HAP-1 (cell line): ENCODE measurements around the gene OR52E8.

Experiments
- DNase-seq, 2 experiments: peaks; one replicate each; pipeline ENCODE4 v3.0.0-alpha.2; 2016 to 2020; ENCODE audit warnings: low spot score in 2 of 2
- H3K27me3 ChIP-seq: fragments of 250-450 bp; sonication (Bioruptor Pico); 2 replicates; pipeline ENCODE4 v1.5.1; 2020; ENCODE audit warnings: low read depth, mild to moderate bottlenecking, moderate library complexity
- H3K36me3 ChIP-seq: fragments of 250-450 bp; sonication (Bioruptor Pico); replicated peaks from 2 replicates; pipeline ENCODE4 v1.5.1; 2020; ENCODE audit warnings: mild to moderate bottlenecking
- H3K4me1 ChIP-seq: fragments of 250-450 bp; sonication (Bioruptor Pico); 2 replicates; pipeline ENCODE4 v1.5.1; 2020; ENCODE audit warnings: mild to moderate bottlenecking
- H3K4me3 ChIP-seq: fragments of 250-450 bp; sonication (Bioruptor Pico); 2 replicates; pipeline ENCODE4 v1.5.1; 2020; ENCODE audit warnings: mild to moderate bottlenecking, moderate library complexity
- H3K9me3 ChIP-seq: fragments of 250-450 bp; sonication (Bioruptor Pico); 2 replicates; pipeline ENCODE4 v1.5.1; 2020; ENCODE audit warnings: mild to moderate bottlenecking, moderate library complexity
- in situ Hi-C: fragments of 300-500 bp; cut with MboI; formaldehyde crosslinking; loops from 3 replicates; pipeline ENCODE4 v1.14.3; 2020; ENCODE audit warnings: low sequenced_read_pairs, inconsistent platforms, mixed read lengths

OR52E8 gene

GRCh38 chr11:5833446-5833845, 24.0 kb downstream of the OR52E8 start:
- Histone ChIP-seq H3K9me3 (no peaks in the 10 kb centered on the region), H3K4me1 (no peaks in the 10 kb centered on the region), H3K27me3 (no peaks in the 10 kb centered on the region), H3K4me3 (no peak overlapping the region), H3K36me3 (no peaks in the 10 kb centered on the region)
- no peak for DNase-seq
- in situ Hi-C loops = no loop called here

GRCh38 chr11:5831196-5831829, 26.2 kb downstream of the OR52E8 start:
- in situ Hi-C loops = no loop called here
- no peaks in the 10 kb centered on the region for H3K36me3 ChIP-seq
- no peaks in the 10 kb centered on the region for H3K27me3 ChIP-seq
- H3K4me1 ChIP-seq = no peaks in the 10 kb centered on the region
- no peak for DNase-seq
- H3K9me3 ChIP-seq = no peaks in the 10 kb centered on the region
- no peak overlapping the region for H3K4me3 ChIP-seq

GRCh38 chr11:5818245-5818886, 39.1 kb downstream of the OR52E8 start:
- no peaks in the 10 kb centered on the region for H3K27me3 ChIP-seq
- H3K9me3 ChIP-seq = no peaks in the 10 kb centered on the region
- H3K4me3 ChIP-seq = no peak overlapping the region
- DNase-seq = no peak
- H3K4me1 ChIP-seq = no peaks in the 10 kb centered on the region
- in situ Hi-C loops = loop anchor here (25.0 kb wide), 2 partner anchors 706 to 1181 kb away; partner anchors contain the start of genes OR51D1 and OR51E1
- H3K36me3 ChIP-seq = no peaks in the 10 kb centered on the region

GRCh38 chr11:5815534-5815933, 42.0 kb downstream of the OR52E8 start:
- H3K36me3 ChIP-seq = no peaks in the 10 kb centered on the region
- H3K4me3 ChIP-seq = no peak overlapping the region
- H3K27me3 ChIP-seq = peaks cover under 1% of the 10 kb centered on the region; the same call in 1 of the 2 replicates
- in situ Hi-C loops = loop anchor here (25.0 kb wide), 2 partner anchors 703 to 1178 kb away; partner anchors contain the start of genes OR51D1 and OR51E1
- no peaks in the 10 kb centered on the region for H3K9me3 ChIP-seq
- H3K4me1 ChIP-seq = no peaks in the 10 kb centered on the region
- no peak for DNase-seq

GRCh38 chr11:5809905-5810795, 47.3 kb downstream of the OR52E8 start:
- in situ Hi-C loops = loop anchor here (25.0 kb wide), 2 partner anchors 698 to 1173 kb away; partner anchors contain the start of genes OR51D1 and OR51E1
- H3K4me3 ChIP-seq = no peak overlapping the region
- H3K4me1 ChIP-seq = no peaks in the 10 kb centered on the region
- no peak for DNase-seq
- peaks cover 8% of the 10 kb centered on the region for H3K27me3 ChIP-seq
- H3K9me3 ChIP-seq = no peaks in the 10 kb centered on the region
- no peaks in the 10 kb centered on the region for H3K36me3 ChIP-seq

- no peak for DNase-seq
- Histone ChIP-seq H3K4me1 (no peaks in the 10 kb centered on the region), H3K36me3 (no peaks in the 10 kb centered on the region), H3K4me3 (peak overlapping the region; percentile 12; the same call in 1 of the 2 replicates), H3K27me3 (peaks cover 8% of the 10 kb centered on the region), H3K9me3 (no peaks in the 10 kb centered on the region)
- in situ Hi-C loops = loop anchor here (25.0 kb wide), 2 partner anchors 697 to 1172 kb away; partner anchors contain the start of genes OR51D1 and OR51E1
These were observed 48.4 kb downstream of the OR52E8 start for GRCh38 chr11:5809122-5809519.

- Histone ChIP-seq H3K27me3 (peaks cover 8% of the 10 kb centered on the region), H3K36me3 (no peaks in the 10 kb centered on the region), H3K9me3 (no peaks in the 10 kb centered on the region), H3K4me3 (peak within 1 kb of the TSS; percentile 12), H3K4me1 (no peaks in the 10 kb centered on the region)
- in situ Hi-C loops = loop anchor here (25.0 kb wide), 2 partner anchors 696 to 1171 kb away; partner anchors contain the start of genes OR51D1 and OR51E1
- peak; percentile 67 to 82 for DNase-seq
These were observed 48.9 kb downstream of the OR52E8 start, which contains the start of gene OR52N2 for GRCh38 chr11:5808500-5809121. Gene OR52N2 (plus strand): TSS chr11:5808924. CDS start chr11:5820336, 11,412 bp downstream.

GRCh38 chr11:5807580-5807979, 49.9 kb downstream of the OR52E8 start:
- peaks cover 8% of the 10 kb centered on the region for H3K27me3 ChIP-seq
- in situ Hi-C loops = loop anchor here (25.0 kb wide), 2 partner anchors 695 to 1170 kb away; partner anchors contain the start of genes OR51D1 and OR51E1
- H3K4me3 ChIP-seq = no peak overlapping the region
- DNase-seq = peak in 1 of 2 experiments; percentile 17
- H3K36me3 ChIP-seq = no peaks in the 10 kb centered on the region
- H3K4me1 ChIP-seq = no peaks in the 10 kb centered on the region
- H3K9me3 ChIP-seq = no peaks in the 10 kb centered on the region
